ENCODE results near the gene EML6.
A peak's percentile ranks its signal among the peaks of the same experiment; 100 is the strongest.
"Not testable (repeated sequence)": the region's sequence is repeated elsewhere in the genome, so short reads cannot be mapped to it uniquely, and the experiment has no call there.

The EML6 gene

DNA sequence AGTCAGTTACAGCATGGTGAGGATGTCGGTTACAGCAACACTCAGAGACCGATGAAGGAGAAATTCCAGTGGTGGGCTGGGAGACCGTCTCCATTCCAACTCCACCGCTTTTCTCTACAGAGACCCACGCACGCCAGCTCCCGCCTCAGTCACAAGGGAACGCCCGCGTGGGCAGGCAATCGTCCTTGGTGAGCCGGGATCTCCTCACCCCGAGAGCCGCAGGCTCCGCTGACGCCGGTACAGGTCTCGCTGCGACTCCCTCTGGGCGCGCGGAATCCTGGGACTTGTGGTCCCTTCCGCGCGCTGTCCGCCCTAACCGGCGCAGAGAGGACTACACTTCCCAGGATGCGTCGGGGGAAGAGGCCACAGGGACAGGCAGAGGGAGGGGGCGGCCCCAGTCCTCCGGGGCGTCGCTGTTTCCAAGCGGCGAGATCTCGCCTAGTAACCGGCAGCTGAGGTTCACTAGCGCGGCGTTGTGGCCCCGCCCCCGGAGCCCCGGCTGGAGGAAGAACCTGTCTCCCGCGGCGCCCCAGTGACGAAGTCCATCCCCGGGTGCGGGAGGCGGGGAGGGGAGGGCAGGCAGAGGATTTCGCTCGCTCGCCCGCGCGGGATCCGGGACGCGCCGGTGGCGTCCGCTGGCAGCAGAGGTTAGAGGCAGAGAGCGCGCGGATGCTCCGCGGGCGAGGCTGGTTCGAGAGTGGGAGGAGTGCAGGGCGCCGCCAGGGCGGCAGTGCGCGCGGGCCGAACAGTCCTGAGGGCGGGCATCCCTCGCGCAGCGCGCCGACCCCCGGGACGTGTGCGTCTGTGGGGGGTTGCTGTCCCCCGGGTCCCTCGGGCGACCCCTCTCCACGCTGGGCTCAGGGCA lies at the start of gene EML6:
TSS of gene EML6 (plus strand) at position 532 of the 865 bp plus-strand sequence. CDS start 1,400 bp downstream, outside the sequence.
- DNase-seq = peak; percentile 98

DNA sequence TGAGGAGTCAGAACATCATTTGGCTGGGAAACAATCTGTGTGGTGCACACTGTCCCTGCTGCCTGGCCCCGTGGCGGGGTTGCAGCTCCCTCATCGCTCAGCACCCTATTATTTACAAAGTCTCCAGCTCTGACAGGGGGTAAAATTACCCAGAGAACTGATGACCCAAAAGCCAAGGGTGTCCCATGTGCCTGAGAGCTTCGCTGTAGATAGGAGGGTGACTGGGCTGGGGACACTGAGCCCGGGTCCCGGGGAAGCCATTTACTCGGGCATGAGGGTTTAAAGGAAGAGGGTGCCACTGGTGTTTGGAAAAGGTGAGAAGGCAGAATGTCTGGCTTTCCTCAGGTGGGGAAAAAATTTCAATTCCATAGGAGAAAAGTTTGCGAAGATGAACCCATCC lies 48.2 kb upstream of the EML6 start:
- DNase-seq = no peak

DNA sequence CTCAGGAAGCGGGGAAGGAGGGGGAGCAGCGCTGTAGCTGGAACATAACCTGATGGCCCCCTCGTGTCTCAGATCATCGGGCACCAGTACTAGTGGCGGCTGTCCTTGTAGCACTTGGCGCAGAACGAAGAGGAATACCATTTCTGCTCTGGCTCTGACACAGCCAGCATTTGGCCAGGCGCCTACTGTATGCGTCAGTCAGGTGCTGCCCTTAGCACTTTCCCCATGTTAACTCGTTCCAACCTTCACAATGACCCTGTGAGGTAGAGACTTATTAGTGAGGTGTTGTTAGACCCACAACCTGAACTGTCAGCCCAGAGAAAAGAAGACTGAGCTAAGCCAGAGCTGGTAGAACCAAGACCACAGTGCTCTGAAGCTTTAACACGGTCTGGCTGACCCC lies 47.7 kb upstream of the EML6 start:
- no peak for DNase-seq

DNA sequence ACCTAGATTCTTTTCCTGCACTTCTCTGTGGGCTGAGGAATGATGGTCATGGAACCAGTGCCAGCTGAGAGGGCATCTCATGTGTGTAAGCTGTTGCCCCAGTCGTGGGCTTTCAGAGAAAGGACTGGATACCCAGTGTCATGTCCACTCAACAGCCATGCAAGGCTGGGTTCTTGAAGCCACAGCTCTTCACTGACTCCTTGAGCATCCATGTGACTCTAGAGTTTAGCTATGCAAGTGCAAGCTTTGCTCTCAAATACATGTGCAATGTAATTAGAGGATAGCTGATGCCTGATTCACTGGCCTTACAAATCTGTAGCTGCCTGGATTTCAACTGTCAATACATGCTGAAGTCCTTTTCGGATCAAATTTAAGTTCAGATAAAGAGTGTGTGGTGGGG lies 46.8 kb upstream of the EML6 start:
- DNase-seq = no peak

DNA sequence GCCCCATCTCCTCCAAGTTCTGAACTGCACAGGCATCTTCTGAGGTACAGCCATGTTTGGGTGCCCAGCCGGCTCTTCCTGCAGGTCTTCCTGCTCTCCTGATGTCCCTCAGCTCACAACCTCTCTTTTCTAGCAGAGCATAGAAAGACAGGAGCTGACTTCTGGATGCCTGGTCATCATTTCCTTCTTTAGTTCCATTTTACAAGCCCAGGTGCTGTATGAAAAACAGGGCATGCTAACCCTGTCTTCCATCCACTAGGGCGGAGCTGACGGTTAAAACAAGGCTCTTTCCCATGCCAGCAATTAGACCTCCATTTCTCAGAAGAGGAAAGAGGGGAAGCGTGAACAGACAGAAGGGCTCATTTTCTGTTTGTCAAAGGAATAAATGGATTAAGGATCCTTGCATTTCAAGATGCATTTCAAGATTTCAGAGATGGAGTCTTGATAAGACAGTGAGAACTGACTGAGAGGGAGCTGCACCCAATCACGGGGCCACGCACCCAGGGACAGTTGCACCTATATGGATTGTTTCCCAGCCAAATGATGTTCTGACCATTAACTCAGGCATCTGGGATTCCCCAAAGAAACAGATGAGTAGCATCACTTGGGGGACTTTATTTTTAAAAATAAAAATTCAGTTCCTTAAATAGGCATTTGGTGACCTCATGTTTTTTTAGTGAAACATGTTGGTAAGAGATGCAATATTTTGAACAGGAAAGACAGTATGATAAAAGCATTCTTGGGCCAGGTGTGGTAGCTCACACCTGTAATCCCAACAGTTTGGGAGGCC lies 45.8 kb upstream of the EML6 start:
- no peak for DNase-seq

DNA sequence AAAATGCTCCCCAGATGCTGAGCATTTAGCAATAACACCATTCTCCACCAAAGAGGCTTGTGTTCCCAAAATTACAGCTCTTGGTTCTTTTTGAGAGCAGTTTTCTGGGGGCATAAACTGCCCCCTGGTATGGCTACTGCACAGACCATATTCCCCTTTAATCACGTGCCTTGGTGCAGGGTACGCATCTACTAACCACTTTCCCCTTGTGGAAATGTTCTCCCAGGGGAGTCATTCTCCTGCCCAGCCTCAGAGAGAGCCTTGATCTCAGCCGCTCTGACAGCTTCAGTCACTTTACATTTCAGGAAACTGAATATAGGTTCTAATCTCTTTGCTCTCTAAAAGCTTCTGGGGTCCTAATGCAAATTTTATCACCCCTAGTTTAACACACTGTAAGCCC lies 44.7 kb upstream of the EML6 start:
- no peak for DNase-seq

DNA sequence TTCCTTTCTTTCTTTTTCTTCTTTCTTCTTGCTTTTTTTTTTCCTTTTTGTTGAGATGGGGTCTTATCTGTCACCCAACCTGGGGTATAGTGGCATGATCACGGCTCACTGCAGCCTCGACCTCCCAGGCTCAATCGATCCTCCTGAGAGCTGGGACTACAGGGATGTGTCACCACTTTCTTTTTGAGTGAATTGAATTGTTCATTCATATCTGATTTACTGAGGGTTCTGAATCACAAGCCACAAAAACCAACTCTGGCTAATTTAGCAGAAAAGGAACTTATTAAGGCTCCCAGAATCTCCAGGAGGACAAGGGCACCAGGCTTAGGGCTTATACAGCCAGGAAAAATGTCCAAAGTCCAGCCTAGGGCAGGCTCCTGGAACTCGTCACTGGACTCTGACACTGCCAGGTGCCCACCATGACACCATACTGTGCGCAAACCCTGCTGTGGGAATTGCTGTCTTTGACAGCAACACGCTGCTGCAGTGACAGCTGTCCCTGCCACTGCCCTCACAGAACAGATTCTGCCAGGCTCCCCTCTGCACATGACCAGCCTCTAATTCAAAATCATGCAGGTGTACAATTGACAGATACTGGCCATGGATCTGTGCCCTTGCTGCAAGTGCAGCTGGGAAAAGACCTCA lies 42.9 kb upstream of the EML6 start:
- DNase-seq = no peak

DNA sequence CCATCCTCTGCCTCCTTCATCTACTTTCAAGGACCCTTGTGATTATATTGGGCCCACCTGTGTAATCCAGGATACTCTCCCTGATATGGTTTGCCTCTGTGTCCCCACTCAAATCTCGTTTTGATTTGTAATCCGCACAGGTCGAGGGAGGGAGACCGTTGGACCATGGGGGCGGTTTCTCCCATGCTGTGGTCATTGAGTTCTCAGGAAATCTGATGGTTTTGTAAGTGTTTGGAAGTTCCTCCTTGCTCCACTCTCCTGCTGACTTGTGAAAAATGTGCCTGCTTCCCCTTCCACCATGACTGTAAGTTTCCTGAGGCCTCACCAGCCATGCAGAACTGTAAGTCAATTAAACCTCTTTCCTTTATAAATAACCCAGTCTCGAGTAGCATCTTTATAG lies 42.0 kb upstream of the EML6 start:
- DNase-seq = no peak

DNA sequence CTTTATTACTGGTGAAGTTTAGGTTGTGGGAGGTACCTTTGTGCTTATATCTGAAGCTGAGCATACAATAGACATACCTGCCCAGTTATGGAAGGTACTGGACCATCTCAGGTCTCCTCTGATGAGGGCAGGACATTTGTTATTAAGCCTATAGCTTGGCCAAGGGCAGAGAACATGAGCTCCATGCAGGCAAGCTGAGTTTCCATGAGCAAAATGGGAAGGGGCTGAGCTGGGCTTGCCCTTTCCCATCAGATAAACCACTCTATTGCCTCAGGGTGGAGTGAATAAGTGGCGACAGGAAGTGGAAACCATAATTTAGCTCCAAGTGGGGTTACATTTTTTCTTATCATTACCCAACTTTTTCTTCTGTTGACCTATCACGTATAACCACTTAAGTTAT lies 39.9 kb upstream of the EML6 start:
- no peak for DNase-seq

DNA sequence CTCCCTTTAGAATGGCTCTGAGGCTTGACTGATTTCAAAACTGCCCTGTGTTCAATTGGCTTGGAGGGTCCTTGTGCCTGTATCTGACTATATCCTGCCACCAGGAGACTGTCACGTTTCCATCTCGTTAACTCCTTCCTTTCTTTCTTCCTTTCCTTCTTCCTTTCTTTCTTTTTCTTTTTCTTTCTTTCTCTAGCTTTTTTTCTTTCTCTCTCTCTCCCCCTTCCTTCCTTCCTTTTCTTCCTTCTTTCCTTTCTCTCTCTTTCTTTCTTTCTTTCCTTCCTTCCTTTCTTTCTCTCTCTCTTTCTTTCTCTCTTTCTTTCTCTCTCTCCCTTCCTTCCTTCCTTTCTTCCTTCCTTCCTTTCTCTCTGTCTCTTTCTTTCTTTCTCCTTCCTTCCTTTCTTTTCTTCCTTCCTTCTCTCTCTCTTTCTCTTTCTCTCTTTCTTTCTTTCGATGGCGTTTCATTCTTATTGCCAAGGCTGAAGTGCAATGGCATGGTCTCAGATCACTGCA lies 38.1 kb upstream of the EML6 start:
- no peak for DNase-seq

DNA sequence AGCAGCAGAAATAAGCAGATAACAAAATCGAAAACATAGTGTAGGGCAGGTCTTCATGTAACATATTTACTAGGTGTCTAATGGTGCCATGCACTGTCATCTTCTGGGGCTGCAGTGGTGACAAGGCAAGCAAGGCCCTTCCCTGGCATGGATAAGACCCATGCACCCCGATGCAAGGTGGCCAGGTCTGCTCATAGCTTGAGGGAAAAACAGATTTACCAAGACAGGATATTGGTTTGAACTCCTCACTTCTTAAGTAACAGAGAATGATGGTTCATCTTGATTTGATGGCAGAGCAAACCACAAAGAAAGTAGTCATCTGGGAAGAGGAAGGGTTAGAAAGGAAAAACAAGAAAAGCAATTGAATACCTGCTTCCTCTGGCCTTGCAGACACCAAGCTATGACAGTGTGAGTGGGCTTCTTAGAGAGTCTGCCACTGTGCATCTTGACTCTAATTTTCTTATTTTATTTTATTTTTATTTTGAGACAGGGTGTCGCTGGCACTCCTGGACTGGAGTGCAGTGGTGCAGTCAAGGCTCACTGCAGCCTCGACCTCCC lies 35.8 kb upstream of the EML6 start:
- DNase-seq = no peak

DNA sequence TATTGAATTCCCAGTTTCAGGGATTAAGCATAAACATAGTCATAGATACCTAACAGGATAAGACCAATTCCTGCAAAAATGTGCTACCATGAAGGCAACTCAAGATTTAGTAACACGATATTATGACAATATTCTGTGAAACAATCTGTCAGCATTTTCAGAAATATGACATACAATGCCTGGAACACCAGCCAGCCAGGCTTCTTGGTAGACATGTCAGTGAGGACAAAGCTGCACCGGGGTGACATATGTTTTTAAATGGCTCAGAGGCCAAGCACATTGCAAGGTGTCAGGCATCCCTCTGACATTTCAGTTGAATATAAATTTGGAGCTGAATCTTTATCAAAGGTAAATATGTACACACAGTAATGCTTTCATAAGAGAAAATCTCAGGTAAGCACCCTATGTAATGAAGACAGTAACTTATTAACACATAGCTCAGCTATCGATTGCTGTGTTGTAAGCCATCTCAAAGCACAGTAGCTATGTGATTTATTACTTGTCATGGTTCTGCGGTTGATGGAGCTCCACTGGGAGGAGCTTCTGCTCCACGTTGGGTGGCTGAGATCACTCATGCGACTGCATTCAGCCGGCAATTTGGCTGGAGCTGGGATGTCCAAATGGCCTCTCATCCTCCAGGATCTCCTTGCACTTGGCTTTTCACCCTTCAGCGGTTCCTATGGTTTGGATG lies 31.9 kb upstream of the EML6 start:
- DNase-seq = peak; percentile 38

DNA sequence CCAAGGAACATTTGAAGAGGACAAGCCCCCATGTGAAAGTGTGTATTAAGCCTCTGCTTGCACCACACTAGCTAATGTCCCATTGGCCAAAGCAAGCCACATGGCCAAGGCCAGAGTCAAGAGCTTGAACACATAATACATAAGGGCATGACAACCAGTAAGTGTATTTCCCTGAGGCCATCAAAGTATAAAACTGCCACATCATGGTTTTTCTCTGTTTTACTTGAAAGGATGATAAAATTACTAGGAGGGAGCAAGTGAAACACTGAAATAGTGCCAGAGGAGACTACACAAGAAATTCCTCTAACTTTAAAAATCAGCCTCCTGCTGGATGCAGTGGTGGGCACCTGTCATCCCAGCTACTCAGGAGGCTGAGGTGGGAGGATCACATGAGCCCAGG lies 30.9 kb upstream of the EML6 start:
- DNase-seq = no peak

DNA sequence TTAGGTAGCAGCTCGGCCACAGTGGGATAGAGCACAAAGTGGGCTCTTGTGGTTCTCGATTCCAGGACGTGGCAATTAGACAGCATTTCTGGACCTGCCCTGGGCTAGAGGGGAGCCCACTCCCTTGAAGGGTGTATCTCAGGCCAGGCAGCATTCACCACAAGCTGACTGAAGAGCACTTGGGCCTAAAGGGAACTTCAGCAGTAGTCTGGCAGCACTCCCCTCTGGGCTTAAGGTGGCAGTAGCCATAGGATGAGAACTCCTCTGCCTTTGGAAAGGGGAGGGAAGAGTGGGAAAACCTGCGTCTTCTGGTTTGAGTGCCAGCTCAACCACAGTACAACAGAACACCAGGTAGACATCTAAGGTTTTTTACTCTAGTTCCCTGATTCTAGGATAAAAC lies 28.1 kb upstream of the EML6 start:
- DNase-seq = no peak

DNA sequence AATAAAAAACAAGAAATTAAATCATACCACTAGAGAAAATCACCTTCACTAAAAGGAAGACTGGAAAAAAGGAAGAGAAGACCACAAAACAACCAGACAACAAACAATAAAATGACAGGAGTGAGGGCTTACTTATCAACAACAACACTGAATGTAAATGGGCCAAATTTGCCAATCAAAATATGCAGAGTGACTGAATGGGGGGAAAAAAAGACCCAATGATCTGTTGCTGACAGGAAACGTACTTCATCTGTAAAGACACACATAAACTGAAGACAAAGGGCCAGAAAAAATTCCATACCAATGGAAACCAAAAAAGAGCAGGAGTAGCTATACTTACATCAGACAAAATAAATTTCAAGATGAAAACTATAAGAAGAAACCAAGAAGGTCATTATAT lies 25.5 kb upstream of the EML6 start:
- no peak for DNase-seq

DNA sequence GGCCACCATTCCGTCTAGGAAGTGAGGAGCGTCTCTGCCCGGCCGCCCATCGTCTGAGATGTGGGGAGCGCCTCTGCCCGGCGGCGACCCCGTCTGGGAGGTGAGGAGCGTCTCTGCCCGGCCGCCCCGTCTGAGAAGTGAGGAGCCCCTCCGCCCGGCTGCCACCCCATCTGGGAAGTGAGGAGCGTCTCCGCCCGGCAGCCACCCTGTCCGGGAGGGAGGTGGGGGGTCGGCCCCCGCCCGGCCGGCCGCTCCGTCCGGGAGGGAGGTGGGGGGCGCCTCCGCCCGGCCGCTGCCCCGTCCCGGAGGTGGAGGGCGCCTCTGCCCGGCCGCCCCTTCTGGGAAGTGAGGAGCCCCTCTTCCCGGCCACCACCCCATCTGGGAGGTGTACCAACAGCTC lies 24.5 kb upstream of the EML6 start:
- not testable (repeated sequence) for DNase-seq

DNA sequence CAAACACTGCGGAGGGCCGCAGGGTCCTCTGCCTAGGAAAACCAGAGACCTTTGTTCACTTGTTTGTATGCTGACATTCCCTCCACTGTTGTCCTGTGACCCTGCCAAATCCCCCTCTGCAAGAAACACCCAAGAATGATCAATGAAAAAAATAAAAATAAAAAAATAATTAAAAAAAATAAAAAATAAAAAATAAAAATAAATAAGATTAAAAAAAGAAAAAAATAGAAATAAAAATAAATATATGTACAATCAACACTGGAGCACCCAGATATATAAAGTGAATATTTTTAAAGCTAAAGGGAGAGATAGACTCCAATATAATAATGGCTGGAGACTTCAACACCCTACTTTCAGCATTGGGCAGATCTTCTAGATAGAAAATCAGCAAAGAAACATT lies 23.8 kb upstream of the EML6 start:
- no peak for DNase-seq

DNA sequence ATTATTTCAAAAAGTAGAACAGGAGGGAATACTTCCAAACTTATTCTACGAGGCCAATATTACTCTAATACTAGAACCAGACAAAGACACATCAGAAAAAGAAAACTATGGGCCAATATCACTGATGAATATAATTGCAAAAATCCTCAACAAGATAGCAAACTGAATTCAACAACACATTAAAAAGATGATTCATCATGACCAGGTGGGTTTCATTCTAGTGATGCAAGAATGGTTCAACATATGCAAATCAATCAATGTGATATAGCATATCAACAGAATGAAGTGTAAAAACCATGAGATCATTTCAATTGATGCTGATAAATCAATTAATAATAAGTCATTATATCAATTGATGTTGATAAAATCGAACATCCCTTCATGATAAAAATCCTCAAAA lies 22.4 kb upstream of the EML6 start:
- no peak for DNase-seq

DNA sequence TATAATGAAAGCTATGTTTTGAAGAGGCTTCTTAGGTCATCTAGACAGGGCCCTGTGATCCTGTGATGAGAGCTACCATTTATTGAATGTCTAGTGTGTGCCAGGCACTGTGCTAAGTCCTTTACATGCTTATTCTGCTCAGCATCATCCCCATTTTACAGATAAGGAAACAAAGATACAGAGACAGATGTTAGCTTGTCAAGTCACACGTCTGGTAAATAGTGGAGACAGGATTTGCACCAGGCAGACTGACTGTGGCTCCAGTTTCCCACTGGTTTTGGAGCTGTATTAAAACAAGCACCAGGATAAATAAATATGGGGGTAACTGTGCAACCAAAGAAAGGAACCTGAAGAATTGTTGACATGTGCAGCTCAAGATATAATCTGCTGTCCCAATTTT lies 19.2 kb upstream of the EML6 start:
- DNase-seq = no peak

DNA sequence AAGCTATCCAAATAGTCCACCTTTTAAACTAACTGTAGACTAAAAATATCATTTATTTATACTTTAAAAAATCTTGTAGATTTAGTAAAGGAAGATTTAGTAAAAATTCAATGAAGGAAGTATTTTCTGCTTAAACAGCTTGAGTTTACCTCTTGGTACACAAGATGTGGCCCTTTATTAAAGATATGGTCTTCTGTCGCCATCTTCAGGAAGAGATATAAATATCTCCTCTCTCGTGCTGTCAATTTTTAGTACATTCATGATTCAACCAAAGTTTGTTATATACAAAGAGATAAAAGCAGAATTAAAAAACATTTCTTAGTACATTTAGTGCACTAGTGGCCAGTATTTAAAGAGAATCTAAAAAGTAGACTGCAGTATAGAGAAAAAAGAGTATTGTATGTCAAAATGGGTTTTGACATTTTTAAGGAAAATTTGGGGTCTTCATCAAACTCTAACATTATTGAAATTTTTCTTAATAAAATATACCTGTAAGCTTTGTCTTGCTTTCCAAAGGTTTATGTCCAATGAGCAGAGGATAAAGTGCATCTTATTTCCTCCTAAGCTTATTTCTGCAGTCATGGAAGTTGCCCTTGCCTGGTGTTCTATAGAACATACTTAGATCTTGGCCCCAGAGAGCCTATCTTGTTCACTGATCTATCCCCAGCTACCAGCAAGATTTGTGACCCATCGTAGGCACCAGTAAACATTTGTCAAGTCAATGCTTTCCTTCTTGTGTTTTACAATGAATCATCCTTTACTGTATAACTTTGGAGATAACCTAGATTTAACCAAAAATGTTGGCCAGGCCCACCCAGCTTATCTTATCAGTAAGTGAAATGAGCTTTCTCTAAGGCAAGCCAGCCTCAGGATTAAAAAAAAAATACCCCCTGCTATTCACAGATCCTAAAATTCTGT lies 18.5 kb upstream of the EML6 start:
- DNase-seq = peak; percentile 29

DNA sequence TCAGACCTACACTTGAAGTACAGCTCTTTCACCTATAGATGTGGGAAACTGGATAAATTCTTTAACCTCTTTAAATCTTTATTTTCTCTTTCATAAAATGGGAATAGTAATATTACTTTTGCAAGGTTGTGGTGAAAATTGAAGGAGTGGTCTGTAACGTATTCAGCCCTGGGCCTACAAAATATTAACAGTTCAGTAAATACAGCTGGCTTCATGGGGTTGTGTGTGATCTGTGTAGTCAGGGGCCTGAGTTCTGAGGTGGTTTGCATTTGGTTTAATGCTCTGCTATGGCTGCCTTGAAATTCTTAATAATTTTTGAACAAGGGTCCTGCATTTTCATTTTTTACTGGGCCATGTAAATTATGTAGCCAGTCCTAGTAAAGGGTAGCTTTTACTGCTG lies 16.8 kb upstream of the EML6 start:
- DNase-seq = no peak
